GM12891 (cell line): Measurements from ENCODE around the gene CTSW.

Source experiments
- POLR2A ChIP-seq: IDR thresholded peaks from 2 replicates; pipeline ENCODE4 v1.6.1; 2011; ENCODE audit warnings: low read depth, low read length, control low read depth
- POLR2AphosphoS5 ChIP-seq: IDR thresholded peaks from 2 replicates; pipeline ENCODE4 v1.6.1; 2011; ENCODE audit warnings: low read depth, low read length, control low read depth
- SPI1 ChIP-seq: IDR thresholded peaks from 2 replicates; pipeline ENCODE4 v1.6.1; 2011; ENCODE audit warnings: low read depth, low read length, control low read depth

DNA sequence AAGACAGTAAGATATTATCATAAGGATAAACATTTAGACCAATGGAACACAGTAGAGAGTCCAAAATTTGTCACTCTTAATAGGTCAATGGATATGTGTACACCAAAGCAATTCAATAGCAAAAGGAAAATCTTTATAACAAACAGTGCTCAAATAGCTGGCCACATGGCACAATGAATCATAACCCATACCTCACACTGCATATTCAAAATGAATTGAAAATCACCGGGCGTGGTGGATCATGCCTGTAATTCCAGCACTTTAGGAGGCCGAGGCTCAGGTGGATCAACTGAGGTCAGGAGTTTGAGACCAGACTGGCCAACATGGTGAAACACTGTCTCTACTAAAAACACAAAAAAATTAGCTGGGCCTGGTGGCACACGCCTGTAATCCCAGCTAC, 37.5 kb upstream of the CTSW start:
- TF ChIP-seq POLR2AphosphoS5 (no peak), POLR2A (no peak), SPI1 (no peak)
